ENCODE results near the gene CARF. TPM values are rescaled to one million over a fixed set of nuclear protein-coding genes. Genes with fewer than 3 reads are reported as not detected.

The CARF gene, protein sequence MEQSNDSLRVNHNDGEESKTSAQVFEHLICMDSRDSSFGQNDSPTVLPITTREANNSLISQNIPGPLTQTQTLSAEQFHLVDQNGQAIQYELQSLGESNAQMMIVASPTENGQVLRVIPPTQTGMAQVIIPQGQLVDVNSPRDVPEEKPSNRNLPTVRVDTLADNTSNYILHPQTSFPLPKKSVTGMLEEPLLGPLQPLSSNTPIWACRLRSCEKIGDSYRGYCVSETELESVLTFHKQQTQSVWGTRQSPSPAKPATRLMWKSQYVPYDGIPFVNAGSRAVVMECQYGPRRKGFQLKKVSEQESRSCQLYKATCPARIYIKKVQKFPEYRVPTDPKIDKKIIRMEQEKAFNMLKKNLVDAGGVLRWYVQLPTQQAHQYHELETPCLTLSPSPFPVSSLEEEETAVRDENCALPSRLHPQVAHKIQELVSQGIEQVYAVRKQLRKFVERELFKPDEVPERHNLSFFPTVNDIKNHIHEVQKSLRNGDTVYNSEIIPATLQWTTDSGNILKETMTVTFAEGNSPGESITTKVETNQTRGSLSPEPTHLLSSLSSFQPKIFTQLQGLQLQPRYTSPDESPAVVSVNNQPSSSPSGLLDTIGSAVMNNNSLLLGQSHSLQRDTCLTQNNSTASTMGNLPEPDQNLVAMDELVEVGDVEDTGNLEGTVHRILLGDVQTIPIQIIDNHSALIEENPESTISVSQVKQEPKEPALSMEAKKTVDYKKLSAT
- total RNA-seq (2016; rRNA removed; fragmentation: Illumina TruSeq; extraction: Trizol) (3.0 and 3.7 TPM in 2 replicates), polyA plus RNA-seq (2011; rRNA removed) (5.0 and 5.4 TPM in 2 replicates), polyA minus RNA-seq (2011; rRNA and poly(A)+ RNA removed; ENCODE audit: low replicate concordance) (1.1 and 1.2 TPM in 2 replicates), Bru-seq, nascent RNA (percentile 48 among the genes with signal in this experiment), BruChase-seq, experiment 1, labeled RNA remaining after a 6-hour chase (percentile 46 among the genes with signal in this experiment), BruChase-seq, experiment 2, labeled RNA remaining after a 2-hour chase (percentile 50 among the genes with signal in this experiment)
- 5.1 and 6.0 TPM in 2 replicates for total RNA-seq (2016; cell fraction: cytosol; rRNA removed; fragmentation: Illumina TruSeq; extraction: Trizol; ENCODE audit: low read depth)
- 3.2 TPM in 2 replicates for total RNA-seq (2016; cell fraction: insoluble cytoplasmic fraction; rRNA removed; fragmentation: Illumina TruSeq; extraction: Trizol)
- total RNA-seq (2016; cell fraction: membrane; rRNA removed; fragmentation: Illumina TruSeq; extraction: Trizol): 4.4 and 5.5 TPM in 2 replicates
- total RNA-seq (2016; cell fraction: nucleus; rRNA removed; fragmentation: Illumina TruSeq; extraction: Trizol): 4.1 and 7.1 TPM in 2 replicates
- 0.99 and 1.7 TPM in 2 replicates for polyA plus RNA-seq (2011; cell fraction: cytosol; rRNA removed)
- polyA plus RNA-seq (2011; cell fraction: nucleus; rRNA removed): 4.3 and 6.0 TPM in 2 replicates
- polyA plus RNA-seq (2012): 2.4 and 3.7 TPM in 2 replicates
- 0.49 and 0.67 TPM in 2 replicates for polyA plus RNA-seq (2016; cell fraction: cytosol; fragmentation: Illumina TruSeq; extraction: Trizol; ENCODE audit: low read depth)
- polyA plus RNA-seq (2016; cell fraction: insoluble cytoplasmic fraction; fragmentation: Illumina TruSeq; extraction: Trizol; ENCODE audit: low read depth): 2.2 and 2.8 TPM in 2 replicates
- 1.2 and 2.2 TPM in 2 replicates for polyA plus RNA-seq (2016; cell fraction: membrane; fragmentation: Illumina TruSeq; extraction: Trizol; ENCODE audit: low read depth)
- polyA plus RNA-seq (2016; cell fraction: nucleus; fragmentation: Illumina TruSeq; extraction: Trizol; ENCODE audit: insufficient read depth, low read depth): 6.4 and 7.4 TPM in 2 replicates
- 2.8 and 4.5 TPM in 2 replicates for polyA minus RNA-seq (2011; cell fraction: cytosol; rRNA and poly(A)+ RNA removed)
- polyA minus RNA-seq (2011; cell fraction: nucleus; rRNA and poly(A)+ RNA removed): 9.0 and 12.1 TPM in 2 replicates
- long read RNA-seq, experiment 1, partial matches to known transcripts: 1 of 1 reads
- long read RNA-seq, experiment 1, other reads (novel, unspliced or antisense): 0 of 1 reads
- long read RNA-seq, experiment 2: 0 reads

DNA sequence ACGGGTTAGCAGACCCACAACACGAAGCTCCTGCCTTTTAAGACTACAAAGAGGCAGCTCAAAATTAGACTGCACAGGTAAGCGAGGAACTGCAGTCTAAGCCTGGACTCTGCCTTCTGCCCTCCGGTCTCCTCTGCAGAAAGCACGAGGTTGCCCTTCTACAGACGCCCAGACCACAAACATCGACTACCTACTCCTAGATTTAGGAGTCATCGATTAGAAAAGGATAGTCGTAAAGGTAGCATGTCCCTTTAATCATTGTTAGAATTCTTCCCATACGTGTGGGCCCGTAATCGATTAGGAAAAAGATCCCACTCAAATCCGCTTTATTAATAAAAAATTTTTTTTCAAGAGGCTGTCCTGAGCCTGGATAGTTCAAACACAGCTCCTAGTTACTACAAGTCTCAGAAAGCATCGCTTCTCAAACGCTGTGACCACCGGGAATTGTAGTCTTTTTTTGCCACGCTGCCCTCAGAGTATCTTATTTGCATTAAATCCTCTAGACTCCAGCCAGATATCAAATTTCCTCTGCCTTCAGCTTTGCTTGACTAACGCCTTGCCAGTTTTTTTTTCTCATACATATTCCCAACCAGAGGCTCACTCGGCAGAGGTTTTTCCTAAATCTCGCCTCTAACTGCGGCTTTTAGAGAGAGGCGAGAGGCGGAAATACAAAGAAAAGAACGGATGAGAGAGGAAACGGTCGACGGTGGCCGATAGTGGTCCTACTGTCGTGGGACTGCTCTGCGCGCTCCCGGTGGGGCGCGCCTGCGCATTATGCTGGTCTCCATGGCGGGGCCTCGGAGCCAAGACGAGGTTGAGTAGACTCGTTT, at the start of gene CARF, which contains the start of gene WDR12:
Gene CARF (plus strand): TSS at position 764 of the 830 bp plus-strand sequence. CDS start 29,628 bp downstream, outside the sequence.
Gene WDR12 (minus strand): TSS at position 162 of the 830 bp plus-strand sequence. CDS start 197 bp downstream, outside the sequence.
- in situ Hi-C loops (cut with HindIII; ENCODE audit: extremely low pct_ligation_motif_present, low pct_unique_long_range_greater_than_20kb) (no loop called here), intact Hi-C loops (cut with micrococcal nuclease; ENCODE audit: unreplicated experiment) (loop anchor here (2.0 to 10.0 kb wide), 4 partner anchors 103 to 327 kb away; partner anchors contain the start of genes CYP20A1 and NBEAL1)
- no peaks in the 10 kb centered on the region; a peak in 2 of 5 replicates for H3K36me3 ChIP-seq (replicated peaks in 1 of 2; ENCODE audit: control insufficient read depth in 1 of 2, insufficient read depth in 2 of 2, low read length in 2 of 2)
- H3K9ac ChIP-seq (ENCODE audit: insufficient read depth, low read depth, low read length): peak within 1 kb of the TSS; percentile 97
- ATAC-seq: peak; percentile 92
- H3K4me2 ChIP-seq (ENCODE audit: low read depth, low read length): peak within 1 kb of the TSS; percentile 99
- no peaks in the 10 kb centered on the region for H3K9me3 ChIP-seq (ENCODE audit: low read length)
- DNase-seq (ENCODE audit: low spot score): peak; percentile 94
- H3K27ac ChIP-seq (ENCODE audit: extremely low read length, insufficient read depth, low read length): peak within 1 kb of the TSS; percentile 95
- H2AFZ ChIP-seq (ENCODE audit: low read length): peak within 1 kb of the TSS; percentile 94
- peaks cover 44% of the 10 kb centered on the region for H3K79me2 ChIP-seq (ENCODE audit: insufficient read depth, low read length)
- peaks cover 5% of the 10 kb centered on the region for H4K20me1 ChIP-seq (ENCODE audit: insufficient read depth, low read length)
- BruUV-seq (replicated peaks): no TSS peak
- H3K4me1 ChIP-seq (ENCODE audit: insufficient read depth, low read length): peaks cover 26% of the 10 kb centered on the region
- peaks cover 0 to 4% of the 10 kb centered on the region in 2 experiments; a peak in 2 of 5 replicates for H3K27me3 ChIP-seq (ENCODE audit: control insufficient read depth in 1 of 2, insufficient read depth in 2 of 2, low read length in 2 of 2)
- FAIRE-seq: peak; percentile 88
- 1% methylated on average over 39 of the region's 39 CpGs for WGBS (ENCODE audit: low lambda C conversion rate)
- POLR2A ChIA-PET: interaction anchor here (0.9 to 3.3 kb wide), 7 partner anchors 13 to 327 kb away, joined by 3 to 12 read pairs (median 5); partner anchors contain the start of genes CYP20A1 and NBEAL1
- CTCF ChIA-PET (ENCODE audit: low intra/inter-chr PET ratio, low total read pairs): interaction anchor here (1.2 kb wide), 1 partner anchor 80 kb away, joined by 3 read pairs; no protein-coding TSS in a partner anchor
- H3K4me3 ChIP-seq (replicated peaks in 1 of 3; ENCODE audit: insufficient read depth in 1 of 3, low read depth in 2 of 3, low read length in 3 of 3): peak within 1 kb of the TSS; percentile 88 to 96 (median 91)
- TF ChIP-seq GPBP1L1 (CRISPR knock-in tag; IDR thresholded peaks at IDR 0.05) (no peak), MED1 (CRISPR knock-in tag; IDR thresholded peaks at IDR 0.05) (peak; percentile 49; the same call in 1 of the 2 replicates)
- TF ChIP-seq, protein P1, sequence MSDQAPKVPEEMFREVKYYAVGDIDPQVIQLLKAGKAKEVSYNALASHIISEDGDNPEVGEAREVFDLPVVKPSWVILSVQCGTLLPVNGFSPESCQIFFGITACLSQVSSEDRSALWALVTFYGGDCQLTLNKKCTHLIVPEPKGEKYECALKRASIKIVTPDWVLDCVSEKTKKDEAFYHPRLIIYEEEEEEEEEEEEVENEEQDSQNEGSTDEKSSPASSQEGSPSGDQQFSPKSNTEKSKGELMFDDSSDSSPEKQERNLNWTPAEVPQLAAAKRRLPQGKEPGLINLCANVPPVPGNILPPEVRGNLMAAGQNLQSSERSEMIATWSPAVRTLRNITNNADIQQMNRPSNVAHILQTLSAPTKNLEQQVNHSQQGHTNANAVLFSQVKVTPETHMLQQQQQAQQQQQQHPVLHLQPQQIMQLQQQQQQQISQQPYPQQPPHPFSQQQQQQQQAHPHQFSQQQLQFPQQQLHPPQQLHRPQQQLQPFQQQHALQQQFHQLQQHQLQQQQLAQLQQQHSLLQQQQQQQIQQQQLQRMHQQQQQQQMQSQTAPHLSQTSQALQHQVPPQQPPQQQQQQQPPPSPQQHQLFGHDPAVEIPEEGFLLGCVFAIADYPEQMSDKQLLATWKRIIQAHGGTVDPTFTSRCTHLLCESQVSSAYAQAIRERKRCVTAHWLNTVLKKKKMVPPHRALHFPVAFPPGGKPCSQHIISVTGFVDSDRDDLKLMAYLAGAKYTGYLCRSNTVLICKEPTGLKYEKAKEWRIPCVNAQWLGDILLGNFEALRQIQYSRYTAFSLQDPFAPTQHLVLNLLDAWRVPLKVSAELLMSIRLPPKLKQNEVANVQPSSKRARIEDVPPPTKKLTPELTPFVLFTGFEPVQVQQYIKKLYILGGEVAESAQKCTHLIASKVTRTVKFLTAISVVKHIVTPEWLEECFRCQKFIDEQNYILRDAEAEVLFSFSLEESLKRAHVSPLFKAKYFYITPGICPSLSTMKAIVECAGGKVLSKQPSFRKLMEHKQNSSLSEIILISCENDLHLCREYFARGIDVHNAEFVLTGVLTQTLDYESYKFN (CRISPR knock-in tag; conservative IDR thresholded peaks at IDR 0.05): peak; percentile 49

Data from HepG2 (cell line).